Endodermal cell (in vitro differentiated cells): Measurements from ENCODE around the gene CDC14A. TPM values are rescaled to one million over a fixed set of nuclear protein-coding genes. Genes with fewer than 3 reads are reported as not detected.
A peak's percentile ranks its signal among the peaks of the same experiment; 100 is the strongest.

ENCODE experiments used
- DNase-seq: peaks from one replicate; pipeline ENCODE4 v3.0.0-alpha.2; 2017
- H3K27ac ChIP-seq: 2 replicates; pipeline ENCODE4 v1.5.1; 2013; ENCODE audit warnings: mild to moderate bottlenecking, low read depth, low read length, moderate library complexity
- H3K27me3 ChIP-seq: 2 replicates; pipeline ENCODE4 v1.6.1; 2013; ENCODE audit warnings: mild to moderate bottlenecking, low read length, moderate library complexity; ENCODE audit not compliant: insufficient read depth, control insufficient read depth, poor library complexity, severe bottlenecking
- H3K36me3 ChIP-seq: 2 replicates; pipeline ENCODE4 v1.7.0; 2013; ENCODE audit warnings: mild to moderate bottlenecking, low read length, moderate library complexity; ENCODE audit not compliant: control insufficient read depth, insufficient read depth
- H3K4me1 ChIP-seq: one replicate; pipeline ENCODE4 v1.7.0; 2013; ENCODE audit warnings: low read length; ENCODE audit not compliant: control insufficient read depth, insufficient read depth
- H3K4me3 ChIP-seq: 2 replicates; pipeline ENCODE4 v1.5.1; 2013; ENCODE audit warnings: mild to moderate bottlenecking, low read length, moderate library complexity
- H3K9ac ChIP-seq: 2 replicates; pipeline ENCODE4 v1.6.1; 2013; ENCODE audit warnings: mild to moderate bottlenecking, low read length, moderate library complexity; ENCODE audit not compliant: poor library complexity, severe bottlenecking; ENCODE audit errors: extremely low read depth
- H3K9me3 ChIP-seq: 2 replicates; pipeline ENCODE4 v1.6.1; 2013; ENCODE audit warnings: mild to moderate bottlenecking, low read length, moderate library complexity; ENCODE audit not compliant: control insufficient read depth
- H3K27ac Mint-ChIP-seq: 2 replicates; pipeline ENCODE4 v1.8.0; 2020; ENCODE audit warnings: mixed read lengths
- H3K27me3 Mint-ChIP-seq: 2 replicates; pipeline ENCODE4 v1.8.0; 2021; ENCODE audit warnings: mild to moderate bottlenecking, mixed read lengths; ENCODE audit not compliant: insufficient read depth
- H3K36me3 Mint-ChIP-seq: 2 replicates; pipeline ENCODE4 v1.8.0; 2020; ENCODE audit warnings: low read depth, mixed read lengths
- H3K4me1 Mint-ChIP-seq: 2 replicates; pipeline ENCODE4 v1.8.0; 2020; ENCODE audit warnings: mixed read lengths
- H3K4me3 Mint-ChIP-seq: 2 replicates; pipeline ENCODE4 v1.8.0; 2020; ENCODE audit warnings: mild to moderate bottlenecking, moderate library complexity, mixed read lengths
- H3K9me3 Mint-ChIP-seq: 2 replicates; pipeline ENCODE4 v1.8.0; 2020; ENCODE audit warnings: mild to moderate bottlenecking, mixed read lengths
- WGBS, 2 experiments: methylation state at CpG; one replicate each; pipeline versions ENCODE4 v1.1.5 to v1.1.7; 2013; ENCODE audit warnings: missing lambda C conversion rate in 2 of 2, mixed read lengths in 1 of 2; ENCODE audit not compliant: insufficient coverage in 1 of 2, insufficient read length in 1 of 2; 5-methylcytosine and 5-hydroxymethylcytosine counted together
- total RNA-seq, 2 donors: library from RNA; stranded (reverse); fragmentation: NEBNext Ultra II Directional in 1 of 2; extraction: Animal tissue kit (Norgen Biotek cat#: 25700) in 1 of 2; gene quantifications; 2 replicates in 1 of 2; 3 replicates in 1 of 2; pipeline ENCODE4 v1.2.1, GENCODE V29; 2021
- TF ChIP-seq, protein P1 (sequence below): fragments of 200-600 bp; sonication (generic); conservative IDR thresholded peaks from 2 replicates; pipeline ENCODE4 v1.5.0; 2021; ENCODE audit warnings: antibody characterized with exemption, mild to moderate bottlenecking

Gene CDC14A
- total RNA-seq, 2 donors from 2014 or later, result 14.5 to 17.6 TPM

DNA sequence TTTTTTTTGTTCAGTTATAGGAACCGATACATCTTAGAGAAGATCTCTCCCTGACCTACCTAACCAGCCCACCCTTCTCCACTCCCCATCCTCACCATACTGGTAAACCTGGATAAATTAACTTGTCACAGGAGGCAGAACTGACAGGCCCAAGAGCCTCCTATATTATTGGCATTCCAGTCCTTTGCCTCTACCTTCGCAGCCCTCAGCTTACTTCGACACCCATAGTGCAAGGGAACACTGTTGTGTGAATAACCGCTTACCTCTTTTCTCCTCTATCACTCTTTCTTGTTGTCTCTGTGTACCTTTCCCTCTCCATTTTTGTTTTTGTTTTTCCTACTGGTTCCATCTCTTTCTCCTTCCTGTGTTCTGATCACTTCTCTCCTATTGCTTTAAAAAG lies 58.7 kb downstream of the CDC14A start:
- H3K4me1 Mint-ChIP-seq, result peaks cover 24% of the 10 kb centered on the region
- TF ChIP-seq, protein P1, sequence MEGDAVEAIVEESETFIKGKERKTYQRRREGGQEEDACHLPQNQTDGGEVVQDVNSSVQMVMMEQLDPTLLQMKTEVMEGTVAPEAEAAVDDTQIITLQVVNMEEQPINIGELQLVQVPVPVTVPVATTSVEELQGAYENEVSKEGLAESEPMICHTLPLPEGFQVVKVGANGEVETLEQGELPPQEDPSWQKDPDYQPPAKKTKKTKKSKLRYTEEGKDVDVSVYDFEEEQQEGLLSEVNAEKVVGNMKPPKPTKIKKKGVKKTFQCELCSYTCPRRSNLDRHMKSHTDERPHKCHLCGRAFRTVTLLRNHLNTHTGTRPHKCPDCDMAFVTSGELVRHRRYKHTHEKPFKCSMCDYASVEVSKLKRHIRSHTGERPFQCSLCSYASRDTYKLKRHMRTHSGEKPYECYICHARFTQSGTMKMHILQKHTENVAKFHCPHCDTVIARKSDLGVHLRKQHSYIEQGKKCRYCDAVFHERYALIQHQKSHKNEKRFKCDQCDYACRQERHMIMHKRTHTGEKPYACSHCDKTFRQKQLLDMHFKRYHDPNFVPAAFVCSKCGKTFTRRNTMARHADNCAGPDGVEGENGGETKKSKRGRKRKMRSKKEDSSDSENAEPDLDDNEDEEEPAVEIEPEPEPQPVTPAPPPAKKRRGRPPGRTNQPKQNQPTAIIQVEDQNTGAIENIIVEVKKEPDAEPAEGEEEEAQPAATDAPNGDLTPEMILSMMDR, result no peak
- no peak overlapping the region for H3K9ac ChIP-seq
- peaks cover 21% of the 10 kb centered on the region for H3K9me3 ChIP-seq
- H3K4me3 ChIP-seq, result no peak overlapping the region
- WGBS, 2 experiments, result 86 to 91% methylated on average over 3 to 4 of the region's 4 CpGs
- DNase-seq, result no peak
- no peaks in the 10 kb centered on the region for H3K4me1 ChIP-seq
- H3K27ac Mint-ChIP-seq, result peak overlapping the region; percentile 7
- H3K4me3 Mint-ChIP-seq, result no peak overlapping the region
- peaks cover 20% of the 10 kb centered on the region for H3K36me3 Mint-ChIP-seq
- no peak overlapping the region for H3K27ac ChIP-seq
- H3K27me3 Mint-ChIP-seq, result no peaks in the 10 kb centered on the region
- H3K36me3 ChIP-seq, result peaks cover 19% of the 10 kb centered on the region
- no peaks in the 10 kb centered on the region for H3K27me3 ChIP-seq
- peaks cover 19% of the 10 kb centered on the region for H3K9me3 Mint-ChIP-seq

DNA sequence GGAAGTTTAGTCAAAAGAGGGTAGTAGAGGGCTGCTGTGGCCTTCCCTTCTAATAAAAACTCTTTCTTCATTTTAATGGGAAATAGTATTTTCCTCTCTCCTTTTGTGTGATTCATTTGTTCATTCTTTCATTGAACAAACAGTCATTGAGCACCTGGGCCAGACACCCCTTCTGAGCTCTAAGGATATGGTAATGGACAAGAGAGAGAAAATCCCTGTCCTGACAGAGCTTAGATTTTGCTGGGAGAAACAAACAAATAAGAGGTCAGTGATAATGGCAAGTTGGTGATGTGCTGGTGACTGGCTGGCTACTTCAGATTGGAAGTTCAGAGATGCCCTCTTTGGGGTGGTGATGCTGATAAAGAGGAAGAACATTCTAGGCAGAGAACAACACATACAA lies 59.3 kb downstream of the CDC14A start:
- Mint-ChIP-seq H3K27me3 (no peaks in the 10 kb centered on the region), H3K4me1 (peaks cover 24% of the 10 kb centered on the region), H3K36me3 (peaks cover 22% of the 10 kb centered on the region), H3K4me3 (no peak overlapping the region), H3K27ac (peak overlapping the region; percentile 2), H3K9me3 (peaks cover 19% of the 10 kb centered on the region)
- H3K9me3 ChIP-seq, result peaks cover 21% of the 10 kb centered on the region
- H3K27ac ChIP-seq, result no peak overlapping the region
- H3K4me3 ChIP-seq, result no peak overlapping the region
- no peak for DNase-seq
- TF ChIP-seq, protein P1, result no peak
- H3K9ac ChIP-seq, result no peak overlapping the region
- H3K4me1 ChIP-seq, result no peaks in the 10 kb centered on the region
- H3K36me3 ChIP-seq, result peaks cover 24% of the 10 kb centered on the region
- H3K27me3 ChIP-seq, result no peaks in the 10 kb centered on the region

DNA sequence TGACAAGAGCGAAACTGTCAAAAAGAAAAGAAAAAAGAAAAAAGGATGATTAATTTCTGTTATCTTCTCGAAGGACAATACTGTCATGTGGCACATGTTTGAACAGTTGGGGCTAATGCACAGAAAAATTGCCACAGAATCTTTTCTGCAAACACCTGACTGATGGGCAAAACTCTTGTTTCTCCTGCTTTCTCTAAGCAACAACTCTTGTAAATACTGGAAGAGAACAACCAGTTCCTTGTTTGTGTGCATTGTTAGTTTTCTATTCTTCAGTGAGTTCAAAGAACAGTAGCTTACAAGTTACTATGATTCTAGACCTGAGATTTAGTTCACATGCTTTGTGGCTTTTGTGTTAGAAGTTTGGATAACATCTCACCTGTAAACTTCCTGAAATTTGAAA lies 60.7 kb downstream of the CDC14A start:
- Mint-ChIP-seq H3K4me3 (no peak overlapping the region), H3K27ac (no peak overlapping the region), H3K36me3 (peaks cover 18% of the 10 kb centered on the region), H3K27me3 (no peaks in the 10 kb centered on the region), H3K9me3 (peaks cover 14% of the 10 kb centered on the region), H3K4me1 (peaks cover 24% of the 10 kb centered on the region)
- Histone ChIP-seq H3K9ac (no peak overlapping the region), H3K36me3 (peaks cover 24% of the 10 kb centered on the region), H3K4me3 (no peak overlapping the region), H3K4me1 (no peaks in the 10 kb centered on the region), H3K27me3 (no peaks in the 10 kb centered on the region), H3K27ac (no peak overlapping the region), H3K9me3 (peaks cover 18% of the 10 kb centered on the region)
- DNase-seq, result no peak
- 86 to 96% methylated on average over 2 of the region's 2 CpGs for WGBS, 2 experiments
- TF ChIP-seq, protein P1, result no peak
